CMK (cell line): ENCODE results near the gene FNTB.

Source experiments
- DNase-seq: peaks from one replicate; pipeline ENCODE4 v3.0.0-alpha.2; 2010; ENCODE audit warnings: low read depth

FNTB gene, protein sequence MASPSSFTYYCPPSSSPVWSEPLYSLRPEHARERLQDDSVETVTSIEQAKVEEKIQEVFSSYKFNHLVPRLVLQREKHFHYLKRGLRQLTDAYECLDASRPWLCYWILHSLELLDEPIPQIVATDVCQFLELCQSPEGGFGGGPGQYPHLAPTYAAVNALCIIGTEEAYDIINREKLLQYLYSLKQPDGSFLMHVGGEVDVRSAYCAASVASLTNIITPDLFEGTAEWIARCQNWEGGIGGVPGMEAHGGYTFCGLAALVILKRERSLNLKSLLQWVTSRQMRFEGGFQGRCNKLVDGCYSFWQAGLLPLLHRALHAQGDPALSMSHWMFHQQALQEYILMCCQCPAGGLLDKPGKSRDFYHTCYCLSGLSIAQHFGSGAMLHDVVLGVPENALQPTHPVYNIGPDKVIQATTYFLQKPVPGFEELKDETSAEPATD

DNA sequence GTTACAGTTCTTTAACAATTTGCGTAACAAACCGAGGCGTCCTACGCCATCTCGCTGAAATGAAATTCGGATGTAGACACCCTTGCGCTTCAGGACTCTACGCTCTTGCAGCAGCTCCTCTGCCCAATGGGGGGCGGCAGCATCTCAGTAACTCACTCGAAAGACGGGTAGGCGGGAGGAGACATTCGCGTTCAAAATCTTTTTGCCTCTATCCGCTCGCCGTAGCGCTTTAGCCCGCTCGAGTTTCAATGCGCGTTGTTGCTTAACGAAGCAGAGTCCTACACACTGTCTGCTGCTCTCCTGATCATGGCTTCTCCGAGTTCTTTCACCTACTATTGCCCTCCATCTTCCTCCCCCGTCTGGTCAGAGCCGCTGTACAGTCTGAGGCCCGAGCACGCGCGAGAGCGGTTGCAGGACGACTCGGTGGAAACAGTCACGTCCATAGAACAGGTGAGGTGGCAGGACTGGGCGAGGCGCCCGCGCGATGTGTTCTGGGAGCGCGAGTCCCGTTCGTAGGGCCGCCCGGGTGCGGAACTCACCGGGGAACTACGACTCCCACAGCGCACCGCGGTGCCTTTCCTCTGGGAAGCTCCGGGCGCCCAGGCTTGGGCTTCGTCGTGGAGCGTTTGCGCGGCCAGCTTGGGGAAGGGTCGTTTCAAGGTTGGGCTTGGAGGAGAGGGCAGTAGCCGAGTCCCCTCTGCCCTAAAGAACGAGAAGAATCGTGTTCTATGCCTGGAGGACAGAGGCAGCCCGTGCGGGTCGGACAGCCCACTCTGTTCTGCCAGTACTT, at the start of gene FNTB:
FNTB (plus strand) TSS at position 248 of the 790 bp plus-strand sequence; CDS start at position 307, 59 bp downstream.
- peak; percentile 85 for DNase-seq

DNA sequence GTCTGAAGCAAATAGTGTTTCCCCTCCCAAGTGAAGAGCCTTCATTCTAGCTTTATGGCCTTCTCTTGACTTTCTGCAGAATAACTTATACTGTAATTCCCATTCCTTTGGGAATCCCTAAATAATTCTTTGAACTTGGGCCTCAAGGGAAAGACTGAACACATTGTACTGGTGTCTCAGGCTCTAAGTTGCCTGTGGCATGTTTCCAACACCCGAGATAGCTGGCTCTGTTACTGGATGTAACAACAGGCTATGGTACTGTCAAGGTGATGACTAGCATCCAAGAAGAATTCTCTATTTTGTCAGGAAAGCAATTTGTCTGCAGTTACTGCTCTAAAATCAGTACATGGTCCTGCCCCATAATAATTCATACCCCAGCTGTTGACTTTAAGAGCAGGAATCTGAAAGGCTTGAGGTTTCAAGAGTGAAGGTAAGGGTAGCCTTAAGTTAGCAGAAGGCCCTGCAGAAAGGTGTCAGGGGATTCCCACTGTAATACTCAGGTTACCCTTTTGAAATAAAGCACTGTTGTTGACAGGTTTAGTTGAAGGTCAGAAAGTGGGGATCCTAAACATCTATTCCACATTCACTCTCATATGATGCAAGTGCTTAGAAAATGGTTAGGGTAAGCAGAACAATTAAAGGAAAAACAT, 49.4 kb upstream of the FNTB start:
- no peak for DNase-seq

DNA sequence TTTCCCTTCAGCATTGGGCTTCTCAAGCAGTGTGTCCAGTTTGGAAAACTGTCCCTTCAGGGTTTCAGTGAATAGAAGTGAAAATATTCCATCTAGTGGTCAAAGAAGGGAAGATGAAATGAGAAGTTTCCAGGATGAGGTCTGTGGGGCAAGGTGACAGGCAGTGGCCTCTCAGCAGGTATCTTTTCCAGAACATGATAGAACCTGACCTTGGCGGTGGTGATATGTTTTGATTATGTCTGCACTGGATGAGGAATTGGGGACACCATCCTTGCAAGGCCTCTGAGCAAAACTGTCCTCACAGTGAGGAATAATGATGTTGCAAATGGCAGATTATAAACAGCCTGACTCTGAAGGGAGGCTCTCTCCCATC, 48.9 kb upstream of the FNTB start:
- DNase-seq = no peak

DNA sequence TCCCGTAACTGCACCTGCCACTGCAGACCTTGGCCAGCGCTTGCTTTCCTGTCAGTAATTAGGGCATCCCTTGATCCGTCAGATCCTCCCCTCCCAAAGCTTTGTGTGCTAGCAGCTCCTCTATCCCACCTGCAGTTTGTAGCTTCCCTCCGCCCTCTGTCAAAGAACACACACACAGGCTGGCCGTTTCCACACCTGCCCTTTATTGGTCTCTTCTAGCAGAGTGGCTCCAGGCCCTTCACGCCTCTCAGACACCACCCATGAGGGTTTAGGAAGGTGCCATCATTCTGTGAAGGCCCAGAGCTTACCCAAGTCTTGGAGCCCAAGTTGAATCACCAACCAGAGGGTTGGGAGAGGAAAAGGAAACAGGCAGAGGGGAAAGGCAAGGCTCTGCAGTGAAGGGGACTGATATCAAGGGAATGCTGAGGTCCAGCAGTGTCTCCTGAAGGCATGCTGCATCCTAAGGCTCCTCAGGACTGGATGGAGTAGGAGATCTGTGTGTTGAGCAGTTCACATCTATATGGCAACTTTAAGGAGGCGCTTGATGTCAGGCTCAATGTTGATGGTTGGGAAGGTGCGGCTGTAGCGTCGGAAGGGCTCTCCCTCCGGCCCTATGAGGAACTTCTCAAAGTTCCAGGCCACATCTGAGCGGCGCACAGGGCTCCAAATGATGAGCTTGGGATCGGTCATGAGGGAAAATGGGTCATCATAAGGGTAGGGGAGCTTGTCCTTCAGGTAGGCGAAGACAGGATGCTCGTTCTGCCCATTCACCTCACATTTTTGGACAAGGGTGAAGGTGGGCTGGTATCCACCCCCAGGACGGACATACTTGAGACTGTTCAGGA, 47.5 kb upstream of the FNTB start:
- DNase-seq = no peak

DNA sequence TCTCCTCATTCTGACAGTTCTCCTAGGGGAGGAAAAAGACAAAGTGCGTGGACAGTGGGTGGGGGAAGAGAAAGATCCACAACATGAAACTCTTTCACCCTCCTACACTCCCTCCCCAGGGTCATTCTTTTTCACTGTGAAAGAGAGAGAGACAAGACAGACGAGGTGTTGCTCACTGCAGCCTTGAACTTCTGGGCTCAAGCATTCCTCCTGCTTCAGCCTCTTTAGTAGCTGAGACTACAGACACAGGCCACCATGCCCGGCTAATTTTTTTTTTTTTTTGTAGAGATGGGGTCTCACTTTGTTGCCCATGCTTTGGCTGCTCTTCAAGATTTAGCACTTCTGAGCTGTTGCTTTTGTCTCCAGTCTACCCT, 46.9 kb upstream of the FNTB start:
- DNase-seq = no peak

DNA sequence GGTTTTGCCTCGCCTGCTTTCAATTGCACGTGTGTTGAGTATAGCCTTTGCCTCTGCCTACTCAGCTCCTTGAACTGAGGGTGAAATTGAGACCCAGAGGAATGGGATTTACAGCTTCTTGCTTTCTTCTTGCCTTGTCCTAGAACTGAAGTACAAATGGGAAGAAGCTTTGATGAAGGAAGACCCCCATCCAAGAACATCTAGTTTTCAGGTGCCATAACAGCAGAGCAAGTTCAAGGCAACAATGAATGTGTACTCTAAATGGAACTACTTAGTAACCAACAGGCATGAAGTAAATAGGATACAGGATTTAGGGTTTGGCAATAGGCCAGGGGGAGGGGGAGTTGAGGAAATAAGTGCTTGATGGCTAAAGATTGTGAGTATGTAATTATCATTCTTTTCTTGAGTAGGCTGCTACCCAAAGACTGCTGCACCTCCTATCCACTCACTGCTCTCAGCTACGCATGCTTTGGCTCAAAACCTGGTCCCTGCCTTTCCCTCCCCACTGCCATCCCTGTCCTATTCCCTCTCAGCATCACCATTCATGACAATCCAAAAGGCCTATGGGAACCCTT, 46.3 kb upstream of the FNTB start:
- DNase-seq = no peak

DNA sequence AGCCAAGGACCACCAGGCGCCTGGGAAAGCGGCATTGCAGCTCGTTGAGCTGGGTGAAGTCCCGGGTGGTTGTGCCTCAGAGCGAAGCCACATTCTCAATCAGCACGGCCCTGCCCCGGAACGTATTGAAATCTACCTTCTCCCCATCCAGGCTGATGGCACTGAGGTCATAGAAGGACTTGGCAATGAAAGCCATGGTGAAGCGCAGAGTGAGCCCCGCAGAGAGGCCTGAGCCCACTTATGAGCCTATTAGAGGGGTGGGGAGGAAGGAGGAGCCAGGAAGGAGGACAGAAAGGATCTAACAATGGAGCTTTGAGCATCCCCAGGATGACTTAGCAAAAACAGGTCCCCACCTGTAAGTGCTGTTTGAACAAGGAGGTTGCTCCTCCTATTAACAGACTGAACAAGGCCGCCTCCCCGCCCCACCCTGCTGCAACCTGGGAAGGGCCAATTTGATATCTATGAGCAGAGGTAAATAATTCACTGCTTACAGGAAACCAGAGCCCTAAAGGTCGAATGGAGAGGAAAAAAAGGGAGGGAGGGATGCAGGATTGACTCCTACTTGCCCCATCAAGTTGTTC, 44.1 kb upstream of the FNTB start, which contains the start of gene GPX2:
GPX2 (minus strand) TSS at position 215 of the 581 bp plus-strand sequence; CDS start at position 196, 19 bp downstream.
- DNase-seq = no peak

DNA sequence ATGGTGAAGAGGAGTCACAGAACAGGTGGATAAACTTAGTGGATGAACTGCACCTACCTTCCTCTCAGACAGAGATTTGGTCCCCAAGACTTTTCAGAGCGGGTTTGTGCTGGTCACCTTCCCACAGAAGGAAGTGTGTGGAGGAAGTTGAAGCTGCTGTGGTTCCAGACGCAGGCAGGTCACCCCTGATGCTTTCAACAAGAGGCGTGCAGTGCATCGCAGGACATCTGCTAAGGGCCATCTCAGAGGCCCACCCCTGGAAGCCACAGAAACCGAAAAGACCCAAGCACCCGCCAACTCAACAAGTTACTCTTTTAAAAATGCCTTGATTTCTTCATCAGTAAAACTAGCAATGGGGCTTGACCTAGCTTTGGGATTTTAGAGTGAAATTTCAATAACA, 43.1 kb upstream of the FNTB start:
- DNase-seq = no peak

DNA sequence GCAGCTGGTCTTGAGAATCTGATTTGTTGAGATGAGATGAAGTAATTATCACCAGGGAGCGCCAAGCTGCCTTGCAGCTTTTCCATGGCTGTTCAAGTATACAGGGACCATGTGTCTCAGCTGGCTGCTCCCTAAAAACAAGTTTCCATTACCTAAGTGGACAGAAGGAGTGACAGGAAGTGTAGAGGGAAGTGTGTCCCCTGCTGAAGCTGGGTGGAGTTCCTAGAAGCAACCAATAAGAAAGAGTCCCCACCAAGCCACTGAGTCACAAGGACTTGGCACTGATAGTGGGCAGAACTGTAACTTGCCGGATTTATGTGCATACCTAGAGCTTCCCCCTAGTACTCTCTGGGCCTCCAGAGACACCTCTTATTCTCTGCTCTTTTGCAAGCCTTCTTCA, 42.7 kb upstream of the FNTB start:
- no peak for DNase-seq

DNA sequence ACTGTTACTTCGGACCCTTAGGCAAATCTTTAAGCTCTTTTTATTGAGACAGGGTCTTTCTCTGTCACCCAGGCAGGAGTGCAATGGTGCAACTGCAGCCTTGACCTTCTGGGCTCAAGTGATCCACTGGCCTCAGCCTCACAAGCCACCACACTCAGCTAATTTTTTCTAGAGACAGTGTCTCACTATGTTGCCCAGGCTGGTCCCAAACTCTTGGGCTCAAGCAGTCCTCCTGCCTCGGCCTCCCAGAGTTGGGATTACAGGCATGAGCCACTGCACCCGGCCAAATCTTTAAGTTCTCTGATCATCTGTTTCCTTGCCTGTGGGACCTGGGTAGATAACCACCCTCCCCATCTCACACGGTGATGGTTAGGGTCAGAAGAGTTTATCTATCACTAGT, 41.8 kb upstream of the FNTB start:
- no peak for DNase-seq

DNA sequence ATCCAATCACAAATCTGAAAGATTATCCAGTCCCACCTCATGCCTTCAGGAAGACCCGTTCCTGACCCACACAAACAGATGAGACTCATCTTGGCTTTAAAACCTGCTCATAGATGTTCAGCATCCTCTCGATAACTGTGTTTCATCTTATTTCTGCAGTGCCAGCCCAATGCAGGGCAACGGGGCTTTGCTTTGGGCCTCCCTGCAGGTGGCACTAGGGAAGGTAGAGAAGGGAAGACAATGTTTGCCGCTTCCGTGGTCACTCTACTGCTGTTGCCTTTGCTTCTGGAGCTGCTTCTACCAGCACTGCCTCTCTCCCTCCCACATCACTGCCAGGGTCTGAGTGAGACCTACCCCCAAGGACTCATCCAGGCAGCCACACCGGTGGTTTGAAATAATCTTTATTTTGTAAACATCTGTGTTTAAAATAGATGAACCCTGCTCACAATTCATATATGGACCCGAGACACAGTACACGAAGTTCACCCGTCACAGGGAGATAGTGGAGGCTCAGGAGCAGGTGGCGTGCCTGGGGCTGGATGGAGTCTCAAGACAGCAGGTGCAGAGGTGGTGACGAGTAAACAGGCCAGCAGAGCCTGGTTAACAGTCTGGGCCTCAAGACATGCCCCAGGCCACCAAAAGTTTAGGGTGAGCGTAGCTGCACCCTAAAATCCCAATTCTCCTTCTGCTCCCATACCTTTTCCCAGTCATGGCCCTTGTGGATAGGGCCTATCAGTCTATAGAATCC, 41.1 kb upstream of the FNTB start:
- no peak for DNase-seq

DNA sequence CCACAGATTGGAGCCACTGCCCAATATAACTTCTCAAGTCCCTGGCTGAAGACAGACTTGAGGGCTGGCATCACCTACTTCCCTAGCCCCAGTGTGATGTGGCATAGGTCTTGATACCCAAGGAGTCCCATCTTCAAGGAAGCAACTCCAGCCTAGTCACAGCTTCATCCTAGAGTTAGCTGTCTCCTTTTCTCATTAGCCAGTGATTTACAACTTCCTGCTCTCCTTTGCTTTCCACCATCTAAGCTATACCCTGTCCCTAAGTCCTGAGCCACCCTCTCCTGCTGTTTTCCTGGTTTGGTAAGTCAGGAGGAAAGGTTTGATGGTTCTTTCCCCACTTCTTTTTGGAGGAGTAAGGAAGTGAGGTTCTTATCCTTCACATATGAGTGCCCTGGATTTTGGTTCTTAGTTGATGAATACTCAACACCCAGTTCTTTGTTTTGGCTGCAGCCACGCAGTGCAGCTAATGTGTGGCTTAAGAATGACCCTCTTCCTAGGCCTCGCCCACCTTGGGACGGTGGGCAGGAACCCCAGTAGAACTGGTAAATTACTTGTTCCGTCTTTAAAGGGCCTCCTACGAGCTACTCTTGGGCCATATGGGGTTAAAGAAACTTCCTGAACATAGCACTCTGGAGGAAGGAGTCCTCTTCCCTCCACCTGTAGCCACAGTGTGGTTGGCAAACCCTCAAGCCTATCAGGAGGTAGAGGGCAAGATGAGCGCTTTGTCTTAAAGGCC, 40.2 kb upstream of the FNTB start:
- no peak for DNase-seq

DNA sequence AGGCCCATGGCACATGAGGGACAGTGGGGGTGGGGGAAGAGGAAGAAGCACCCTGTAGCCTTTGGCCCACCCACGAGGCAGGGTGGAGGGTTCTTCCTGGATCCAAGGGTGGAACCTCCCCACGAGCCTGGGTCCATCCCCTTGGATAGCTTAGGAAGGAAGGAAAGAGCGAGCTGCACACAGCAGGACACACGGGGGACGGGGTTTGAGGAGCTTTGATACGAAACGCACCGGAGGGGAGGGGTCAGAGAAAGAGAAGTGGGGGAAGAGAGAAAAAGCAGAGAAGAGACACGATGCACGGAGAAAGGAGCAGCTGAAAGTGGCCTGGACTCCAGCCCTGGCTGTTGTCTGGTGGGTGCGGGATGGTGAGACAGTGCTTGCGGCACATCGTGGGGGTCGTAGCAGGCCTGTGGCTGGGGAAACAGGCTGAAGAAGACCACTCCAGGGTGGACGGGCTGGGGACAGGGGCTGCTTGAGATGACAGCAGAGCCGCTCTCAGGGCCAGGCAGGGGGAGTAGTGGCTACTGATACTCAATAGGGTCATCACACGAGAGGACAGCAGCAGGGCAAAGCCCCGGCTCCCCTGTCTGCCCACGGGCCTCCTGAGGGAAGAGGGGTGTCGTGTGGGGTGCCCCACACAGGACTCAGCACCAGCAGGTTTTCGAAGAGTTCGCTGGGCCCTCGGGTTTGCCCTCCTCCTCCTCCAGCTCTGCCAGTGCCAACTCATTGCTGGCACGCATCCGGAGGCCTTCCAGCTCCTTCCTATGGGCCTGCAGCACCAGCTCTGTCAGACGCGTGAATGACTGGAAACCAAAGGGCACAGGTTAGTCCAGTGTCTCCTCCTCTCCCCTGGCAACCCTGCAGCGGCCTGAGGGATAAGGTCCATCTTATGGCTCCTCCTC, 38.7 kb upstream of the FNTB start:
- no peak for DNase-seq

DNA sequence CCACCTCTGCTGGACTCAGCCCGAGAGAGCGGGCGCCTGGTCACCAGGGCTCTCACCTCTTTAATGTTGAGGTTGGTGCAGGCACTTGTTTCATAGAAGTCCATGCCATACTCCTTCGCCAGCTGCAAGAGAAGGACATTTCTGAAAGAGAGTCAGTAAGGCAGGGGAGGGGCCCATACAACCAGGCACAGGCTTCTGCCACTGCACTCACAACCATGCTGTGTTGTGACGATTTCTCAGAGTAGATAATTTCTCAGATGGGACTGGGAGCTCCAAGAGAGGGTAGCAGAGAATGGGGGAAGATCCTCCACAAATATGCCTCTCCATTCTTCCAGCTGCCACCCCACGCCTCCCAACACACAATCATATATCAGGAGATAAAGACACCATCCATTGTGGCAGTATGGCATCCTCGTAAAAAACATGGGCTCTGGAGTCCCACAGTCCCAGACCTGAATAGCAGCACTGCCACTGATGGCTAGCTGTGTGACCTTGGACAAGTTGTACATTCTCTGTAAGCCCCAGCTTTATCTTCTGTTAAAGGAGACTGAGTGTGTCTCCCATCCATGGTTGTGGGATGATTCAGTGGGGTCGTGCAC, 38.0 kb upstream of the FNTB start:
- no peak for DNase-seq

DNA sequence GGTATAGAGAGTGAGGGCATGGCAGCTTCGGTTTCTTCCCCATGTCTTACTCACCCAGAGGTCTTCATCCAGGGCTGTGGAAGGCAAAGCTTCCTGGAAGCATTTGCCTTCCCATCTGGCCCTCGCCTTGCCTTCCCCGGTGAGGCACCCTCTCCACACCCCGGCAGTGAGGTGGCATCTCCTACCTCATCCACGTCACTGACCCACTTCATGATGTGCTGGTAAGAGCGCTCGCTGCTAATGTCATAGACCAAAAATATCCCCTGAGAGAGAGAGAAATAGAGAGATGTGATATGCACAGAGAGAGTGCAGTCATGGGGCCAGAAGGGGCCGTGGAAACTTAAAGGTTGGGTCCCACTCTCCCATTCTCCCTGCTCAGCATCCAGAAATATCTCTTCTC, 35.8 kb upstream of the FNTB start:
- no peak for DNase-seq

DNA sequence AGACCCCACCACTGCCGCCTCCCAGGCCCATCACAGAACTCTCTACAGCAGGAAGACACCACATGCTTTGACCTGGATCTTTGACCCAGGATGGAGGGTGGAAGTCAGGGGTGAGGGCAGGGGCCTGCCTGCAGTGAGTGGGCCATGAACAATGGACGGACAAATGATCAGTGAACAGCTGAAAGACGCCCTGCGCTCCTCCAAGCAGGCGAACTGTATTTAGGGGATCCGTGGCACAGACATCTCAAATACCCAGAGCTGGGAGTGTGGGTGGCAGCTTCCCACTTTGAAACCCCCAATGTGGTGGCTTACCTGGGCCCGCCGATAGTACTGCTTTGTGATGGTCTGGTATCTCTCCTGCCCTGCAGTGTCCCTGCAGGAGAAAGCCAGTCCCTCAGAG, 35.4 kb upstream of the FNTB start:
- DNase-seq = no peak

DNA sequence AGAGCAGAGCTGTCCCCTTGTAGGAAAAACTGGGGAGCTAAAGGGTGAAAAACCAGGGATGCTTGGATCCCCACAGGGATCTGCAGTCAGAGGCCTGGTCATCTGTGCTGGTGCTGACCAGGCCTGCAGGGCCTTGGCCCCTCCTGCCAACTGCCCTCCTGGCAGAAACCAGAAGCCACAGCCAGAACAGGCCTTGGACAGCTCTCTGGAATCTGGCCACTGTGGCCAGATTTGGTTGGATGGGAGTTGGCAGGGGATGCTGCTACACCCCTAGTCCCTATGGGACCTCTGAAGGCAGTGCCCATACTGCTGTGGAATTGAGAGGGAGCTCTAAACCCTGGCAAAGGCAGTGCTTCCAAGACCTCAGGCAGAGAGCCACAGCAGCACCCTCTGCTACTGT, 35.0 kb upstream of the FNTB start:
- DNase-seq = no peak

DNA sequence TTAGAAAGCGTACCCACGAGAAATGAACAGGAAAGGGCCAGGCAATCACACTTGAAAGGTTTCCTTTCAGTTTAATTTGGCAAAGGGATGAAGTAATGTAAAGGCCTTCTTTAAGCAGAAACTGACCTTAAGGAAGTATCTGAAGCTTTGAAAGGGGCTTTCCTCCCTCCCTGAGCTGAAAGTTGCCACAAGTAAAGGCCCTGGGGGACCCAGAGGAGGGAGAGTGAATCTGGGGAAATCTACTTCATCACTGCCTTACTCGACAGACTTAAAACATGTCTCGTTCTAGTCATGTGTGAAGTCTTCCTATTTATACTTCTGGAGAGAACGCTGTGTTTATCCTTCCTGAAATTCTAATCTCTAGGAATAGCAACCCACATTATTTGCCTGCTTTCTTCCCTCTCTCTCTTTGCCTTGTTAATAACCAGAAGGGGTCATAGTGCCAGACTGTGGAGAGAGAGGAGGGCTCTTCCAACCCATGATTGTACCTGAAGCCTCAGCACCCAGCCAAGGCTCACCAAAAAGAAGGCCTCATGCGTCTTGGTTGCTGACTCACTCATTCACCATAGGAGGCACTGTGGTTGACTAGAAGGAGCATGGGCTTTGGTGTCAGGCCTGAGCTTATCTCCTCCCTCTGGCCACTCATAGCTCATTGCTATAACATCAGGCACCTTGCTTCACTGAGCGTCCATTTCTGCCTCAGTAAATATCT, 33.9 kb upstream of the FNTB start:
- no peak for DNase-seq
